HG03060 (cell line): ENCODE results near the gene RAB17.
"Not testable (repeated sequence)": the region's sequence is repeated elsewhere in the genome, so short reads cannot be mapped to it uniquely, and the experiment has no call there.

ENCODE experiments used
- ATAC-seq: cut with Tn5 transposase; IDR thresholded peaks from one replicate; pipeline ENCODE4 v1.9.1; 2021; ENCODE audit warnings: low read depth, moderate number of reproducible peaks; ENCODE audit not compliant: unreplicated experiment

The RAB17 gene

DNA sequence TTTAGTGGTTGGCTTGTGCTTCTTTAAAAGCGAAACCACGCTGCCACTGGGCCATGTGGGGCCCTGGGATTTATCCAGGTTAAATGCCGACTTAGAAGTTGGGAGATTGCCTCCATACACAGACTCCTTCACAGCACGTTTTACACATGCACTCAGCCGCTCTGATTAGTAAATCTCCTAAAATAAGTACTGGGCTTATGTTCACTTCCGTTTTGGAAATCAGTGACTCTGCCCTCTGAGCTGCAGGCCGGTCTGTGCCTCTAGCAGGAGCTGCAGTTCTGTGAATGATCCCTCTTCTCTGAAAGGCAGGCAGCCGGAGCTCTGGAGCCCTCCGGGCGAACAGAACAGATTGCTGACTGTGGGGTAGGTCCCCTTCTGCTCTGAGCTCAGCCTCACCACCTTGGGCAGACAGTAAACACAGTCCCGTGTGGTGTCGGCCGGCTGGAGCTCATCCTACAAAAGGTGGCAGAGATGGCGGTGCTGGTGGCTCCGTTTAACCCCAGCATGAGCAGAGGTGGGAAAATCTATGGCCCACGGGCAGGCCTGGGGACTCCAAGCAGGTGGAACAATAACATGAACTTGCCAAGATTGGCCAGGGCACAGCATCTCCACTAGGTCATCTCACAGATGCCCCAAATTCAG is 9.8 kb upstream of the RAB17 start:
- no peak for ATAC-seq

DNA sequence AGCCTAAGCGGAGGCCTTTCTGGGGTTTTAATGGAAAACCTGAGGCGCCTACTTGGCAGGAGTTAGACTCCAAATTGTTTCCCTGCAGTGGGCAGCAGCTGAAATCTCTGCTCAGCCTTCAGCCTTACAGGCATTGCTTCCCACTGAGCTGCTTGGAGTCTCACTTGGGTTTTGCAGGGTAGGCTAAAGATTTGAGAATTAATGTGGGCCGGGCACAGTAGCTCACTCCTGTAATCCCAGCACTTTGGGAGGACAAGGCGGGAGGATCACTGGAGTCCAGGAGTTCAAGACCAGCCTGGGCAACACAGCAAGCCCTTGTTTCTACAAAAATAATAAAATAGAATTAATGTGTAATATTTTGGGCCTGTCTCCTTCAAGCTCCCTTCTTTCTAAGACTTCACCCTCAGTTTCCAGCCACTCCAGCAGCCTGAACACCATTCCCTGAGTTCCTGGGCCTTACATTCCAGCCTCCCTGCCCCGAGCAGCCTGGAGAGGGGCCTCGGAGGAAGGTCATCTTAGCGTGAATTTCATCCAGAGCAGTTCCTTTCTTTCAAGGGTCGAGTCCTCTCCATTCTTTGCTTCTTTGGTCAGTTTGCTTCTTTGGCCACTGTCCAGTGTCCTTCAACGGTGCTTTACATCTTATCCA is 9.1 kb upstream of the RAB17 start:
- no peak for ATAC-seq

DNA sequence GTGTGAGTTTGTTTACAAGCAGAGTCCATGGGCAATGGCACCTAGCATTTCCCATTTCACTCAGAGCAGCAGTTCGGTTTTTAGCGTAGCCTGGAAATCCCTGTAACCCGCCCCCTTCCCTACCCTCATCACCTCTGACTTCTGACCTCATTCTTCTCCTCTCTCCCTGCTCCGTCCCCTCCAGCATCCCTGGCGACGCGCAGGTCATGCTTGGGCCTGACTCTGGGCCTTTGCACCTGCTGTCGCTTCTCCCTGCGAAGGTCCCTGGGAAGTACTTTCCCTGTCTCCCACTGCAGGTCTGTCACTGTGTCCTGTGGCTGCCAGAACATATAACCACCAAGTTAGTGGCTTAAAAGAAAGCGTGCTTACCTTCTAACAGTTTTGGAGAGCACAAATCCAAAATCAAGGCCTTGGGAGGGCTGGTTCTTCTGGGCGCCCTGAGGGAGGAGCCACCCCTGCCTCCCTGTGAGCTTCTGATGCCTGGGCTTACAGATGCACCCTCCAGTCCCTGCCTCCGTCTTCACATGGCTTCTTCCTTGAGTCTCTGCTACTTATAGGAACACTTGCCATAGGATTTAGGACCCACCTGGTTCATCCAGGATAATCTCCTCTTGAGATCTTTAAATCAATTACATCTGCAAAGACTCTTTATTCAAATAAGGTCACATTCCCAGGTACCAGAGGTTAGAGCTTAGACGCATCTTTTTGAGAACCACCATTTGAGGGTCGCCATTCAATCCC is 8.1 kb upstream of the RAB17 start:
- no peak for ATAC-seq

DNA sequence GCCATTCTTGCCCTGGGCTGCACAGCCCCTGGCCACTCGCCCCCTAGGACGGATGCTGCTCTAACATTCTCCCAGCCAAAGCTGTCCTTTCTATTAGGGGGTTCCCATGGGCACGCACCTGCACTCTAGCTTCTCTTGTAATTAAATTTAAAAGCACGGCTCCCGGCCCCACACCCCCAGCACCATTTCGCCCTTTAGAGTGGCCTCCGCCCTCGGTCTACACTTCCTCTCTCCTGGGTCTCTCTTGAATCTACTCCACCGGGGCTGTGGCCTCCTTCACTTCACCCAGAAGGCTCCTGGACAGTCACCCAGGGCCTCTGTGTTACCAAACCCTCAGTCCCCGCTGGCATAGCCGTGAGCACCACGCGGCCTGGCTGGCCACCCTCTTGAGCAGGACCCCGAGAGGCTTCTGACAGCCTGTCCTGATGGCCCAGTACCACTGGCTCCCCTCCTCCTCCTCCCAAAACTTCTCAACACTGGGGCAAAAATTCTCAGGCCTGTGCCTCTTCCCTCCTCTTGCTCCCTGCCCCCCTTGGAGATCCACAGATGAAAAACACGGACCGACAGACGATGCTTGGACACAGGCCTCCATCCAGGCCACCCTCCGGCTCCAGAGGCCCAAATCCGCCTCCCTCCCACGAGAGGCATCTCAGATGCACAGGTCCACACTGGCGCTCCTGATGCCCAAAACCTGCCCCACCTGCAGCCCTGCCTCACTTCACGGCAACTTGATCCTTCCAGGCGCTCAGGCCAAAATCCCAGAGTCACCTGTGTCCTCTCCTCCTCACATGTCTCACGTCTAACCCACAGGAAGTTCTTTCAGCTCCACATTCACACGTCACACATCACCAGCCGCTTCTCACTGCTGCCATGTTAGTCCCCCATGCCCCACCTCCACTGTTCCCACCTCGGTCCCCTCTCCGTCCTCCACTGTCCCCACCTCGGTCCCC is 6.9 kb upstream of the RAB17 start:
- ATAC-seq, result no peak

DNA sequence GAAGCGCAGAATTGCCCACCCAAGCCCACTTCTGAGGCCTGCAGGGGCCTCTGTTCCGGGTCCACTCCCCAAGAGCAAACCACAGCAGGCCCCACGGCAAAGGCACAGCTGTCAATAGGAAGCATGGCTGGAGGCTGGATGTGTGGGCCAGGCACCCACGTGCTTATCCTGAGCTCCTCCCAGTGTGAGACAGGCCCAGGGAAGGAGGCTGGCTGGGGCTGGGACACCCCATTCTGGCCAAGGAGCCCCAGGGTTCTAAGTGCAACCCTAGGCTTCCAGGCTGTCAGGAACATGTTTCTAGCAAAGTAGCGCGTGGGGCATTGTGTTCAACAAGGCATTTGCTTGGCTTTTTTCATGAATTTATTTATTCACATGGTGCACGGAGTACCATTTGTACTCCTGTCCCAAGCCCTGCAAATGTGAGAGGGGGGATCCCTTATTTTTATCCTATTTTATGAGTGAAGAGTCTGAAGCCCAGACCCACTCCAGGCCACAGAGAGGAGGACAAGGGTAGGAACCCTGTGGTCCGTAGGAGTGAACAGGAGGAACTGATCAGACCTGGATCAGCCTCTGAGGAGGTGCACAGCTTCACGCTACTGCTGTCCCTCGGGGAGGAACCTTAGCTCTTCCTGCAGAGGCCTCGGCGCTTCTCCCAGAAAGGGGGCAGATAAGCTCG is 6.1 kb upstream of the RAB17 start:
- no peak for ATAC-seq

DNA sequence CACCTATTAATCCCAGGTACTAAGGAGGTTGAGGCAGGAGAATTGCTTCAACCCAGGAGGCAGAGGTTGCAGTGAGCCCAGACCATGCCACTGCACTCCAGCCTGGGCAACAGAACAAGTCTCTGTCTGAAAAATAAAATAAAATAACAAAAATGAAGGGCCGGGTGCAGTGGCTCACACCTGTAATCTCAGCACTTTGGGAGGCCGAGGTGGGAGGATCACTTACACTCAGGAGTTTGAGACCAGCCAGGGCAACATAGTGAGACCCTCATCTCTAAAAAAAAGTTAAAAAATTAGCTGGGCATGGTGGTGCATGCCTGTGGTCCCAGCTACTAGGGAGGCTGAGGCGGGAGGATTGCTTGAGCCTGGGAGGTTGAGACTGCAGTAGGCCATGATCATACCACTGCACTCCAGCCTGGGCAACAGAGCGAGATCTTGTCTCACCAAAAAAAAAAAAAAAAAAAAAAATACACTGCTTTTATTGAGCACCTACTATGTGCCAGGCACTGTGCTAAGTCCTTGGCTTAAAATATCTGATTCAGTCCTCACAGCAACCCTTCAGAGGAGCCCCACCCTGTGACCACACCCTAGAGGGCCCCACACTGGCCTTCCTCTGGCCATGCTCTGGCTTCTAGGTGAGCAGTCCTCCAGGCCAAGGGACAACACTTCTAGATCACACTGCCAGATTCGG is 5.4 kb upstream of the RAB17 start:
- ATAC-seq, result not testable (repeated sequence)

DNA sequence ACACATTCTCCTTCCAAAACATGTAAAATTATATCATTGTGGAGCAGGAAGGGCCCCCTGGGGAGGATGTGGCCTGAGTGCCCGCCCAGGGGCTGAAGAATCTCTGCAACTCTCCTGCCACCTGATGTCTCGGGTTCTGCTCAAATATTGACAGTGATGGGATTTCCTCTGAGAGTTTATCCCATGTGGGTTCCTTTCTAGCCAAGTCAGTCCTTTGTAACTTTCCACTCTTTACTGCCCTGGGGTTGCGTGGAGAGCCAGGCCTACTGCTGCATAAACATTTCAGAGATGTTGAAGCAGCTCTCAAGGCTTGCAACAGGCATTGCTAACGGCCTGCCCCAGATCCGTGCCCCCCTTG is 4.0 kb upstream of the RAB17 start:
- ATAC-seq, result no peak

DNA sequence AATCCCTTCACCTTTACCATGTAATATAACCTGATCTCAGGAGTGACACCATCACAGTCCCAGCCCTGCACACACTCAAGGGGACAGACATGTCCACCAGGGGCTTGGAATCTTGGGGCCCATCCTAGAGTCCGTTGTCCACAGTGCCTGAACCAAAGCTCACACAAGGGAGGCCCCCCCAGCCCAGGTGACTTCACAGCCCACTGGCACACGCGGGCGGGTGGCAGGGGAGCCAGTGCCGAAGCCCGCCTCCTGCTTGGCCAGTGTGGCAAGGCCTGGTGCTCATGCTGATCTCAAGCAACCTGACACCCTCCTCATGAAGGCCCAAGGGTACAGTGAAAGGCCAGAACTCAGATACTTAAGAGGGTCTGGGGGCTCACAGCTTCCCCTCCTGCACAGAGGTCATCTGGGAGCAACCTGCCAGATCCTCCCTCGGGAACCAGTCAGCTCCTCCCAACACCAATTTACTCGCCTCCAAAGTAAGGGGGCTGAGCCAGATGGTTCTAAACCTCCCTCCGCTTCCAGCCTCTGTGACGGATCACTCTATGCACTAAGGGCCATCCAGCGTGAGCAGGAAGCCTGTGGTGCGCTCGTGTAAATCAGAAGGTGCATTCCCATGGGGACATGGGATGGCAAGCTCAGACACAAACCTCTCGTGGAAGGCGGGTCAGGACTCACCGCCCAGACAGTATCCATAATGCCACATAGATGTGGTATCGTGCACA is 3.2 kb upstream of the RAB17 start:
- ATAC-seq, result no peak

DNA sequence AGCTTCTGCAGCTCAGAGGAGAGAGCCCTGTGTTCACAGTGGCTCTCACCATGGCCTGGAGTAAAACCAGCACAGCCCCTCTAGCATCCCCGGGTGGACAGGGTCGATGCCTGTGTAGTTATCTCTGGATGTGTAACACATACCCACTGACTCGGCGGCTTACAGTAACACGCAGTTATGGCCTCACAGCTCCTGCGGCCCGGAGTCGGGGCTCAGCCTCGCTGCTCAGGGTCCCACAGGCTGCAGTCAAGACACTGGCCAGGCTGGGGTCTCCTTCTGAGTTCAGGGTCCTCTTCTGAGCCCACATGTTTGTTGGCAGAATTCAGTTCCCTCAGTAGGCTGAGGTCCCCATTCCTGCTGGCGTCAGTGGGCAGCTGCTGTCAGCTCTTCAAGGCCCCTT is 2.5 kb upstream of the RAB17 start:
- ATAC-seq, result no peak

DNA sequence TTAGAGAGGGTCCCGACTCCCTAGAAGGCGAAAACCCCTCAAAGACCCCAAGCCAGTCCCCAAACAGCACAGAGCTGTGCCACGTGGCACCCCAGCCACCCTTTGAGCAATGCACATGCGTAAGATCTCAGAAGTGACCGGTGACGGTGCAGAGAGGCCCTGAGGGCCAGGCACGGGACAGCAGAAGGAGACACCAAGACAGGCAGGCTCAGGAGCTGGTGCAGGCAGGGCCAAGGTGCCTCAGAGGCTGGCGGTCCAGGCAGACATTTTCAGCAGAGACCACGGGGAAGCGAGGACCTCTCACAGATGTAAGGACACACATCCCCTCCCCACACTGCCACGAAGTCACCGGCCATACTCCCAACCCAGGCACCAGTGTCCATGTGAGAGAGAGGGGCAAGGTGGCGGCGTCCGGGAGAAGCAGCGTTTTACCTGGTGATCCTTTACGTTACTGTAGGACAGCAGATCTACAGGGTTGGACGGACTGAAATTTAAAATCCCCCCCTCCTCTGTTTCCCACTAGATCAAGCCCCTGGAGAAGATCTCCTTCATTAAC is 2.0 kb upstream of the RAB17 start:
- ATAC-seq, result no peak

DNA sequence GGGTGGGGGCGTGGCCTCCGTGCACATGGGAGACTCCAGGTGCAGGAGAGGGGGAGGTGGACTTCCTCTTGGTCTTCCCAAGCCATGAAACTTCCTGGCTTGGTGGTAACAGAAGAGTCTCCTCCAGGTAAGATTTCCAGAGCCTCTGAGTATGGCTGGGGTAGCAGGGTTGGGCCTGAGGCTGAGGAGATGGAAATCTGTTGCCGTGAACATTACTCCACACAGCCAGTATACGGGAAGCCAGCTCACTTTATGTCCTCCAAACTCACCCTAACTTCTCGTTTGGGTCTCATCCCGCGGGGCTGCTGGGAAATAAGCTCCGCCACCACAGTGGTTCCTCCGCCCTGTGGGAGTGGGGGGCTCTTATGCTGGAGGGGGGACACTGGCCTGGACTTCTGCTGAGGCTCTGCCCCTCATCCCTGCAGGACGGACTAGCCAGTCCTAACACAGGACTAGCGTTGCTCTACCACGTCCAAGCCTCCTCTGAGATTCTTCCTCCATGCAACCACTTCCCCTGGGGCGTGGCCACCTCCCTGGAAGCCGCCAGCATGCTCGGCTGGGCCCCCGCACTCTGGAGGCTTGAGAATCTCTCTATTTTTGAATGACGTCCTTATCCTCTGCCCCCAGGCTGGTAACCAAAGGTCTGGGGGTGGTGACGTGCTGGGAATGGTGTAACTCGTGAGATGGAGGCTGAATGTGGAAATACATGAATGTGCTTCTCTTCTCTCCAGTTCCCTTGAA is 777 bp upstream of the RAB17 start:
- no peak for ATAC-seq

DNA sequence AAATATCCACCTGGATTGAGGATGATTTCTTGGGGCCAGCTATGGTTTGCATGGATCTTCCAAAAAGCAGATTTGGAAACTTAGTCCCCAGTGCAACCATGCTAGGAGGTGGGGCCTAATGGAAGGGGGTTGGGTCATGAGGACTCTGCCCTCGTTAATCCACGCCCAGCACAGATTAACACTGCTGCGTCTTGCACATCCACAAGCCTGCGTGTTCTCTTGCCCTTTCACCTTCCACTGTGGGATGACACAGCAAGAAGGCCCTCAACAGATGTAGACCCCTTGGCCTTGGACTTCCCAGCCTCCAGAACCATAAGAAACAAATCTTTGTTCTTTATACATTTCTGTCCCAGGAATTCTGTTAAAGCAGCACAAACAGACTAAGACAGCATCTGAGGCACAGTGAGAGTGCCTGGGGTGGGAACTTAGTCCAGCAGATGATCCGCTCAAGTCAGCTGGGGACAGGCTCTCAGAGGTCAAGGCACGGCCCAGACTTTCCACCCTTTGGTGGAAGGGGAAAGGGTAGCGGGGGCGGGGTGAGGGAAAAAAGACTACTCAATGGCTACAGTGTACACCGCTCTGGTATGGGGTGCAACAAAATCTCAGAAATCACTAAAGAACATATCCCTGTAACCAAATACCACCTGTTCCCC is 2.4 kb downstream of the RAB17 start:
- ATAC-seq, result no peak

DNA sequence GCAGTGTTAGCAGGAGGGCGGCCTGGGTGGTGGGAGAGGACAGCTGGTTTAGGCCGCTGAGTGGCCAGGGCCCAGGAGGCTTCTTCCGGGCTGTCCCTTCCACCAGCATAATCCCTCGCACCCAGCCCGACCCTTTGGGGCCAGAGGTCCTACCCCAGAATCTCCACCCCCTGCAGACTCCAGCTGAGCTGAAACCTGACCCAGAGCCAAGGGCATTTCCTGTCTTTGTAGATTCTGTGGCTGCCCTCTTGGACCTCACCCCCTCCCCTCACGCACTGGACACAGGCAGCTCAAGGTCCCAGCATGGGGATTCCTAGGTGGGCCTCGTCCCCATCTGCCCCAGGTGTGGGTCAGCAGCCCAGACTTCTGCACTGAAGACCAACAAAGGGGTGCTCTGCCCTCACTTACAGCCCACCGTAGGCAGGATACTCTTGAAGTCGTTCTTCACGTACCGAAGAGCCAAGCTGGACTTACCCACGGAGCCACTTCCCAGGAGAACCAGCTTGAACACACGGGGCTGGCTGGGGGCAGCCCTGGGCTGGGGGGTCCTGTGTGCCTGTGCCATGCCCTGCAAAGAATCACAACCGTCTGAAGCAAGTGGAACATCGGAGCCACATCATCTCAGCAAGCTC is 4.8 kb downstream of the RAB17 start:
- ATAC-seq, result no peak

DNA sequence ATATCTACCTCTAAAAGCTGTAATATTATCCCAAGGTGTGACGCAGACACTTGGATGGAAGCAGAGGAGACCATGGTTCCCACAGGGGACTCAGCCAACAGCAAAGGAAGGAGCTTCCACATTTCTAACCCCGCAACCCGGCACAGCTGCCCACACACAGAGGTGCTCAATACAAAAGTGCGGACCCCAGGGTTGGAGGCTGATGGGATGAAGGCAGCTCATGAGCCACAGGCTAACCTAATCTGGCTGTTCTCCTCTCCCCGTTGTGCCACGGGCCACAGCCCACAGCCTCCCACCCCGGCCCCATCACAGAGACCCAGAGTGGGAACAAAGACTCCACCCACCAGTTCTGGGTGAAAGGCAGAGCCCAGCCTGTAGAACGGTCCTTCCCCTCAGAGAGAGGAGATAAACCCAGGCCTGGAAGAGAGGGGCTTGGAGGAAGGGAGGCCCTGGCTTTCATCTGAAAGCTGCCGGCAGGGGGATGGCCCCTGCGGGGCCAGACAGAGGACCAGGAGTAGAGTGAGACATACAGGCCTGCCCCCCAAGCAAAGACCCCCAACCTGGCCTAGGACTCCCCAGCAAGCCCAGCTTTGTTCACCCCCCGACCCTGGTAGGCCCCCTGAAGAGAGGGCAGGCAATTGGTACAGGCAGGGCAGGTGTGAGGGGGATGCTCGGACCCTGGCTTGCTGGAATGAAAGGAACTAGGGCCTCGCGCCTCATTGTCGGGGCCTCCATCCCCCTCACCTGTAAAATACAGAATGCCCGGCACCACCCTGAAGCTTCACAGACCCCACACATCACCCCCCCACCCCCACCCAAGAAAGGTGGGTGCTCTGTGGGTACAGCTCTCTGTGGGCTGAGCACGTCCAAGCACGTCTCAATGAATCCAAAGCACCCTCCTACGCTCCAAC is 6.9 kb downstream of the RAB17 start:
- ATAC-seq, result no peak

DNA sequence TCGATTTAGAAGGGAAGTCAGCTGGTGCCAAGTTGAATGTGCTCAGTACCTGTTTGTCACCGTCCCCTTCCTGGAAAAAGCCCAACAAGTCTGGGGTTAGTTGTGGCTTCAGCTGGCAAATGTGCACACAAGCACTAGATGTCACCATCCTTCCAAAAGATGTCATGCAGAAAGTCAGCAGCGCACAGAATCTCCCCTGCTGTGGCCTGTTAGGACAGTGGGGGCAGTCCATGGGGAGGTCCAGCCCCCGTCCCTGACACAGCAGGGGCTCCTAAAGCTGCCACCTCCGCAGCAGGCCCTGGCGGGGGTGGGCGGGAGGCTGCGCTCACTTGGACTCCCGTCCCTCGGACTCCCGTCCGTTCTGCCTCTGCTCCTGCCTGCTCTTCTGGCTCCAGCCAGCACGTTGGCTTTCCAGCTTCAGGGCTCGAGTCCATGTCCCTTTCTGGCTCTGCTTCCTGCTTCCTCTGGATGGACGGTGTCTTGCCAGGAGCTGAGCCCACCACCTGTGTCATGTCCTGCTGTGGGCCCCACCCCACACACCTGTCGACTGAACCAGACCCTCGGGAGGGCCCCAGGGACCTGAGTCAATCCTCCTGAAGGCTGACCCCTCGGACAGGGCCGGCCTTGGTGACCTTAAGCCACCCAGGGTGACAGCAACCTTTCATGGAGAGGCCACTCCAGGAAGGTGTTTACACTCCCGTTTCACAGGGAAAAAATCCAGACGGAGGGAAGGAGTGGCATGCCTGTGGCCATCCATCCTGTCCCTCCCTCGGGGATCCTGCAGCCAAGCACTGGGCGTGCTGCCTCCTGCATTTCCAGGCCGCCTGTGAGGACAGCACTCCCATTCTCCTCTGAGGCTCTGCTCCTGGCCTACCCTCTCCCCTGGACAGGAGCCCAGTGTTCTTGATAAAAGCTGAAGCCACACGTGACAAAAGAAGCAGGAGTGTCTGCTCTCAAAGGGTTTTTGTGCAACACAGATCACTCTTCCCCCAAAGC is 8.5 kb downstream of the RAB17 start:
- no peak for ATAC-seq
